GM12878 (cell line): ENCODE measurements around the gene AK8.

Source experiments
- BCL11A ChIP-seq: IDR thresholded peaks from 2 replicates; pipeline ENCODE4 v1.6.1; 2011; ENCODE audit warnings: low read depth, low read length
- BRCA1 ChIP-seq: IDR thresholded peaks from 2 replicates; pipeline ENCODE4 v1.6.1; 2011; ENCODE audit warnings: low read depth, low read length, improper control_type of control experiment
- CREB1 ChIP-seq: IDR thresholded peaks from 2 replicates; pipeline ENCODE4 v1.6.1; 2012; ENCODE audit warnings: low read depth, mild to moderate bottlenecking, inconsistent platforms
- CTCF ChIP-seq, 3 experiments: IDR thresholded peaks in 2 of 3; conservative IDR thresholded peaks in 1 of 3; 2 replicates each; pipeline ENCODE4 v1.5.1; 2011; ENCODE audit warnings: low read depth in 3 of 3, low read length in 3 of 3, mild to moderate bottlenecking in 3 of 3, control low read depth in 2 of 3, moderate library complexity in 2 of 3, inconsistent platforms in 1 of 3, mixed read lengths in 1 of 3; ENCODE audit not compliant: control insufficient read depth in 2 of 3, insufficient read depth in 1 of 3; ENCODE audit errors: extremely low read depth in 1 of 3
- EZH2 ChIP-seq: IDR thresholded peaks from 2 replicates; pipeline ENCODE4 v1.6.1; 2012; ENCODE audit warnings: low read depth, mild to moderate bottlenecking, control low read depth, inconsistent platforms, low read length, borderline replicate concordance; ENCODE audit not compliant: control insufficient read depth
- FOS ChIP-seq: IDR thresholded peaks from 3 replicates; pipeline ENCODE4 v1.6.1; 2011; ENCODE audit warnings: borderline replicate concordance; ENCODE audit not compliant: insufficient read length; ENCODE audit errors: extremely low read depth
- POLR2A ChIP-seq: IDR thresholded peaks from 2 replicates; pipeline ENCODE4 v1.6.1; 2011; ENCODE audit warnings: low read depth, mild to moderate bottlenecking, low read length
- POLR2AphosphoS5 ChIP-seq: IDR thresholded peaks from 2 replicates; pipeline ENCODE4 v1.6.1; 2011; ENCODE audit warnings: mild to moderate bottlenecking, low read length, inconsistent platforms
- ZNF207 ChIP-seq: fragments of 450-650 bp; IDR thresholded peaks from 2 replicates; pipeline ENCODE4 v1.6.1; 2014; ENCODE audit warnings: antibody characterized with exemption, mild to moderate bottlenecking, borderline replicate concordance
- ZNF274 ChIP-seq: IDR thresholded peaks from one replicate; pipeline ENCODE4 v1.8.0; 2011; ENCODE audit not compliant: insufficient read length, insufficient read depth
- TF ChIP-seq, protein P1 (sequence below): IDR thresholded peaks from 2 replicates; pipeline ENCODE4 v1.6.1; 2012; ENCODE audit warnings: low read length, inconsistent platforms

GRCh38 chr9:132794730-132795380 is 83.2 kb downstream of the AK8 start:
- TF ChIP-seq EZH2 (no peak), FOS (no peak), BCL11A (no peak), CTCF (IDR thresholded peaks at IDR 0.05 in 2 of 3, conservative IDR thresholded peaks at IDR 0.05 in 1 of 3; ENCODE audit: control insufficient read depth in 2 of 3, extremely low read depth in 1 of 3, insufficient read depth in 1 of 3, low read depth in 3 of 3, low read length in 3 of 3) (no peak), POLR2AphosphoS5 (no peak), POLR2A (no peak), BRCA1 (no peak), ZNF274 (no peak), ZNF207 (no peak), CREB1 (no peak)
- TF ChIP-seq, protein P1, sequence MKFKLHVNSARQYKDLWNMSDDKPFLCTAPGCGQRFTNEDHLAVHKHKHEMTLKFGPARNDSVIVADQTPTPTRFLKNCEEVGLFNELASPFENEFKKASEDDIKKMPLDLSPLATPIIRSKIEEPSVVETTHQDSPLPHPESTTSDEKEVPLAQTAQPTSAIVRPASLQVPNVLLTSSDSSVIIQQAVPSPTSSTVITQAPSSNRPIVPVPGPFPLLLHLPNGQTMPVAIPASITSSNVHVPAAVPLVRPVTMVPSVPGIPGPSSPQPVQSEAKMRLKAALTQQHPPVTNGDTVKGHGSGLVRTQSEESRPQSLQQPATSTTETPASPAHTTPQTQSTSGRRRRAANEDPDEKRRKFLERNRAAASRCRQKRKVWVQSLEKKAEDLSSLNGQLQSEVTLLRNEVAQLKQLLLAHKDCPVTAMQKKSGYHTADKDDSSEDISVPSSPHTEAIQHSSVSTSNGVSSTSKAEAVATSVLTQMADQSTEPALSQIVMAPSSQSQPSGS = no peak
